Measurements from ENCODE around the gene OXT.
A peak's percentile ranks its signal among the peaks of the same experiment; 100 is the strongest.

OXT gene

GRCh38 chr20:3043322-3043721, 28.1 kb upstream of the OXT start, which contains the start of gene GNRH2:
TSS of gene GNRH2 (plus strand) at chr20:3043622. CDS start at chr20:3044415, 793 bp downstream.
- TF ChIP-seq MAX (IDR thresholded peaks at IDR 0.05) = no peak
- no peak for TF ChIP-seq EGR1 (IDR thresholded peaks at IDR 0.05)

GRCh38 chr20:3044336-3044965, 27.0 kb upstream of the OXT start:
- TF ChIP-seq REST (IDR thresholded peaks at IDR 0.05; ENCODE audit: low read depth) (no peak), USF1 (IDR thresholded peaks at IDR 0.05) (no peak), EP300 (IDR thresholded peaks at IDR 0.05; ENCODE audit: borderline replicate concordance) (no peak), YY1 (IDR thresholded peaks at IDR 0.05; ENCODE audit: low read depth) (no peak), MAX (IDR thresholded peaks at IDR 0.05) (no peak), FOXM1 (IDR thresholded peaks at IDR 0.05; ENCODE audit: borderline replicate concordance, low read depth) (no peak), RAD21 (IDR thresholded peaks at IDR 0.05; ENCODE audit: low read depth) (no peak), CEBPB (IDR thresholded peaks at IDR 0.05) (no peak), EGR1 (IDR thresholded peaks at IDR 0.05) (no peak), TEAD4 (IDR thresholded peaks at IDR 0.05) (no peak), TCF12 (IDR thresholded peaks at IDR 0.05; ENCODE audit: low read depth) (no peak)

GRCh38 chr20:3045042-3045815, 26.2 kb upstream of the OXT start:
- TF ChIP-seq MAX (IDR thresholded peaks at IDR 0.05) (no peak), RAD21 (IDR thresholded peaks at IDR 0.05; ENCODE audit: low read depth) (no peak)

GRCh38 chr20:3045816-3046676, 25.4 kb upstream of the OXT start, which contains the start of gene MRPS26:
TSS of gene MRPS26 (plus strand) at chr20:3046052. CDS start at chr20:3046069, 17 bp downstream.
- TF ChIP-seq FOXM1 (IDR thresholded peaks at IDR 0.05; ENCODE audit: borderline replicate concordance, low read depth) (no peak), RAD21 (IDR thresholded peaks at IDR 0.05; ENCODE audit: low read depth) (no peak), CREB1 (IDR thresholded peaks at IDR 0.05; ENCODE audit: low read depth) (0 out of 2 replicates have a peak, but pooled peaks have one; percentile 3), USF1 (IDR thresholded peaks at IDR 0.05) (no peak), TEAD4 (IDR thresholded peaks at IDR 0.05) (0 out of 2 replicates have a peak, but pooled peaks have one; percentile 4), TCF12 (IDR thresholded peaks at IDR 0.05; ENCODE audit: low read depth) (no peak; the same call in 1 of the 2 replicates), EGR1 (IDR thresholded peaks at IDR 0.05) (peak; percentile 76), ZBTB7A (IDR thresholded peaks at IDR 0.05; ENCODE audit: low read depth) (no peak; the same call in none of the 2 replicates), NFIC (IDR thresholded peaks at IDR 0.05) (no peak), TAF1 (IDR thresholded peaks at IDR 0.05; ENCODE audit: low read depth) (peak; percentile 46; the same call in 1 of the 2 replicates), REST (IDR thresholded peaks at IDR 0.05; ENCODE audit: low read depth) (no peak), YY1 (IDR thresholded peaks at IDR 0.05; ENCODE audit: low read depth) (peak; percentile 77), CEBPB (IDR thresholded peaks at IDR 0.05) (no peak), MAX (IDR thresholded peaks at IDR 0.05) (peak; percentile 74), EP300 (IDR thresholded peaks at IDR 0.05; ENCODE audit: borderline replicate concordance) (0 out of 2 replicates have a peak, but pooled peaks have one; percentile 8)

Data from Ishikawa (cell line).